Heart left ventricle (tissue), 16 donors: Measurements from ENCODE around the gene SARS1. TPM values are rescaled to one million over a fixed set of nuclear protein-coding genes. Genes with fewer than 3 reads are reported as not detected.

Source experiments
- ATAC-seq, 4 donors: fragments of 200-7000 bp; cut with Tn5 transposase; one replicate each; pipeline ENCODE4 v1.9.1; 2020 to 2022; ENCODE audit warnings: moderate library complexity in 4 of 4, mild to moderate bottlenecking in 3 of 4, moderate number of reproducible peaks in 1 of 4
- DNase-seq, 5 donors: peaks; one replicate each; pipeline ENCODE4 v3.0.0-alpha.2; 2020
- H3K27ac ChIP-seq, 12 donors: fragments of 200-600 bp; sonication (generic) in 4 of 12; one replicate each; pipeline versions ENCODE4 v1.5.0 to v1.8.0; 2016 to 2022; ENCODE audit warnings: mild to moderate bottlenecking in 2 of 12
- H3K27me3 ChIP-seq, 9 donors: fragments of 200-600 bp; sonication (generic) in 2 of 9; one replicate each; pipeline versions ENCODE4 v1.5.1 to v1.8.0; 2016 to 2022; ENCODE audit warnings: mild to moderate bottlenecking in 3 of 9
- H3K36me3 ChIP-seq, 9 donors: fragments of 200-600 bp; sonication (generic) in 2 of 9; one replicate each; pipeline versions ENCODE4 v1.5.0 to v1.8.0; 2018 to 2022; ENCODE audit warnings: mild to moderate bottlenecking in 2 of 9
- H3K4me1 ChIP-seq, 12 donors: fragments of 200-600 bp; sonication (generic) in 4 of 12; one replicate each; pipeline versions ENCODE4 v1.5.0 to v1.8.0; 2016 to 2022; ENCODE audit warnings: mild to moderate bottlenecking in 3 of 12
- H3K4me3 ChIP-seq, 12 donors: fragments of 200-600 bp; sonication (generic) in 4 of 12; one replicate each; pipeline versions ENCODE4 v1.5.0 to v1.8.0; 2017 to 2022; ENCODE audit warnings: mild to moderate bottlenecking in 9 of 12, moderate library complexity in 4 of 12
- H3K9me3 ChIP-seq, 12 donors: fragments of 200-600 bp; sonication (generic) in 4 of 12; one replicate each; pipeline versions ENCODE4 v1.5.0 to v1.8.0; 2016 to 2022; ENCODE audit warnings: mild to moderate bottlenecking in 1 of 12
- CTCF ChIP-seq, 12 donors: fragments of 200-600 bp; sonication (generic) in 4 of 12; IDR thresholded peaks; one replicate each; pipeline versions ENCODE4 v1.5.0 to v1.8.0; 2018 to 2022; ENCODE audit warnings: antibody characterized with exemption in 12 of 12, mild to moderate bottlenecking in 5 of 12
- POLR2A ChIP-seq, 2 donors: fragments of 450-650 bp; IDR thresholded peaks; one replicate each; pipeline ENCODE4 v1.6.1; 2017; ENCODE audit warnings: antibody characterized with exemption in 2 of 2, mild to moderate bottlenecking in 2 of 2, moderate library complexity in 2 of 2
- WGBS, 4 donors: extraction: QIAGEN DNeasy Blood & Tissue Kit in 2 of 4; methylation state at CpG; one replicate each; pipeline versions ENCODE4 v1.1.5 to v1.1.7; 2013 to 2018; 5-methylcytosine and 5-hydroxymethylcytosine counted together
- intact Hi-C, 10 donors: fragments of 100-400 bp; cut with DNase I; formaldehyde crosslinking; loops; one replicate each; pipeline versions ENCODE4 v1.11.1 to v1.14.2; 2022
- polyA plus RNA-seq, 2 donors: library from polyadenylated mRNA; stranded (reverse); fragments of 200-250 nt; gene quantifications; one replicate each; pipeline ENCODE4 v1.2.3, GENCODE V29; 2013
- total RNA-seq, 9 donors: library from RNA; depleted of rRNA in 2 of 9; stranded (reverse); fragments of >200 nt in 2 of 9; fragmentation: NEBNext Ultra II Directional in 3 of 9; extraction: Animal tissue kit (Norgen Biotek cat#: 25700) in 3 of 9; gene quantifications; one replicate each; pipeline versions ENCODE4 v1.1.0 to v1.2.4, GENCODE V29; 2016 to 2023
- donor health status: ischemic (EF 13 %, LVEDD 7.1; RV severe dilation, severe dysfunction).
- donor health status: healthy with polysubstance abuse.
- donor health status: DM: no; HTN: yes; CAD: no.
- donor health status: DM: no; HTN: no; CAD: no.
- donor health status: ischemic (EF 25% LVEDD 6.9; RV normal size, moderate dysfunction).
- donor health status: ischemic (EF 25% LVEDD 5.7; RV mildly dilated, moderate dysfunction).
- donor health status: healthy.
- donor health status: DM: yes; HTN: yes; CAD: no.
- donor health status: ischemic (EF 35%, LVEDD 5.7; RV mildly dilated, moderate dysfunction).
- donor health status: nonischemic (EF 11% LVEDD 7.7; RV severe dilation, severe dysfunction).
- donor health status: DM: yes; HTN: yes; CAD: no.
- donor health status: PGD.
- donor health status: ischemic (EF 29% LVEDD 5.4; RV normal size, mild dysfunction).
- donor health status: nonischemic (EF 23%, LVEDD 6.1; RV moderate dilation, normal function).

SARS1 gene
- total and polyA plus RNA-seq, 11 donors, result 41.1 to 179 (median 102) TPM

- Histone ChIP-seq H3K4me1 (peaks cover 0 to 24% (median 14%) of the 10 kb centered on the region in 12 donors), H3K4me3 (no peak overlapping the region), H3K27ac (no peak overlapping the region), H3K36me3 (no peaks in the 10 kb centered on the region), H3K27me3 (no peaks in the 10 kb centered on the region), H3K9me3 (no peaks in the 10 kb centered on the region)
- 92 to 93% (median 93%) methylated on average over 63 to 69 of the region's 69 CpGs for WGBS, 4 donors
- ATAC-seq, result no peak
- DNase-seq, result peak in 1 of 5 donors; percentile 62
- intact Hi-C loops, result loop anchor here in 1 of 10 donors (10.0 kb wide), 1 partner anchor 144 kb away; the partner anchor contains the start of gene ELAPOR1
- TF ChIP-seq POLR2A (IDR thresholded peaks at IDR 0.05) (no peak), CTCF (IDR thresholded peaks at IDR 0.05) (no peak)
These were observed 45.1 kb downstream of the SARS1 start for GRCh38 chr1:109258481-109259466.

GRCh38 chr1:109259674-109260557 lies 46.2 kb downstream of the SARS1 start:
- H3K4me1 ChIP-seq, result peaks cover 0 to 16% (median 5%) of the 10 kb centered on the region in 12 donors
- H3K4me3 ChIP-seq, result no peak overlapping the region
- H3K27me3 ChIP-seq, result no peaks in the 10 kb centered on the region
- no peak for ATAC-seq
- no peak for TF ChIP-seq CTCF (IDR thresholded peaks at IDR 0.05)
- TF ChIP-seq POLR2A (IDR thresholded peaks at IDR 0.05), result no peak
- intact Hi-C loops, result loop anchor here in 7 of 10 donors (5.0 to 10.0 kb wide), 5 partner anchors 137 to 275 kb away; partner anchors contain the start of genes SORT1 (in 2 of the 7), ELAPOR1 (in 1 of the 7) and GPR61 (in 1 of the 7)
- DNase-seq, result no peak
- no peaks in the 10 kb centered on the region for H3K36me3 ChIP-seq
- H3K27ac ChIP-seq, result no peak overlapping the region
- H3K9me3 ChIP-seq, result no peaks in the 10 kb centered on the region
- 78 to 89% (median 85%) methylated on average over 7 of the region's 7 CpGs for WGBS, 4 donors

GRCh38 chr1:109261006-109261405 lies 47.3 kb downstream of the SARS1 start:
- ATAC-seq (no peak), DNase-seq (peak in 1 of 5 donors; percentile 50)
- Histone ChIP-seq H3K36me3 (no peaks in the 10 kb centered on the region), H3K4me1 (peaks cover 0 to 9% (median 0%) of the 10 kb centered on the region in 12 donors), H3K27me3 (no peaks in the 10 kb centered on the region), H3K4me3 (no peak overlapping the region), H3K27ac (no peak overlapping the region), H3K9me3 (no peaks in the 10 kb centered on the region)
- intact Hi-C loops, result loop anchor here in 7 of 10 donors (5.0 to 10.0 kb wide), 4 partner anchors 136 to 274 kb away; partner anchors contain the start of genes SORT1 (in 2 of the 7) and GPR61 (in 1 of the 7)
- no peak for TF ChIP-seq CTCF (IDR thresholded peaks at IDR 0.05)
- 94 to 98% (median 95%) methylated on average over 9 to 16 of the region's 16 CpGs for WGBS, 4 donors
